ENCODE results near the gene SGTB.
"Not testable (repeated sequence)": the region's sequence is repeated elsewhere in the genome, so short reads cannot be mapped to it uniquely, and the experiment has no call there.

Gene SGTB

DNA sequence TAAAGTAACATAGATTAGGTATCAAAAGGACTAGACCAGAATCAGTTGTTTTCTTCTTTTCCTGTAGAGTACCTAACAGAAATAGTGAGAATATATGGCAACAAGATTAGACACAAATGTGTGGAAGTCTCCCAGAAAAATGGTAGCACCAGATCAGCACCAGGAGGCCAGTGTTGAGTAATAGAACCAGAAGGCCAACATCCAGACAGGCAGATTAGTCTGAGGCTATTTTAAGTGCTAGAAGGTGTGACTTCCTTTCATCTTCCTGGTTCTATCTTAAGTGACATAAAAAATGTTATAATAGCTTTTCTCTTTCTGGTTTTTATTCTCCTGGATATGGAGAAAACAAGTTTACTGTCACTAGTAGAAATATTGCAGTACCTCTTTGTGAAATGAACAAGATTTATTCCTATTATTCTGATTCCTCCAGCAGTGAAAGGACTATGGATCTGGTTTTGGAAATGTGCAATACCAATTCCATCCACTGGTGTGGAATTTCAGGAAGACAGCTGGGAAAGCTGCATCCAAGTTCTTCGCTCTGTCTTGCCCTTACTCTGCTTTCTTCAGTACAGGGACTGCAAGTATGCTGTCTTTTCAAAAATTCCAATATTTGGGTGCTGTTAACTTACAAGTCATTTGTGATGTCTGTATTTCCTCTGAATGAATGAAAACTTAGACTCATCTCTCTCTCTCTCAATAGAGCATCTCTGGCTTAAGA lies 57.9 kb downstream of the SGTB start:
- DNase-seq, result no peak

- DNase-seq, result no peak
Measured at GRCh38 chr5:65654713-65655112, 67.2 kb downstream of the SGTB start.

DNA sequence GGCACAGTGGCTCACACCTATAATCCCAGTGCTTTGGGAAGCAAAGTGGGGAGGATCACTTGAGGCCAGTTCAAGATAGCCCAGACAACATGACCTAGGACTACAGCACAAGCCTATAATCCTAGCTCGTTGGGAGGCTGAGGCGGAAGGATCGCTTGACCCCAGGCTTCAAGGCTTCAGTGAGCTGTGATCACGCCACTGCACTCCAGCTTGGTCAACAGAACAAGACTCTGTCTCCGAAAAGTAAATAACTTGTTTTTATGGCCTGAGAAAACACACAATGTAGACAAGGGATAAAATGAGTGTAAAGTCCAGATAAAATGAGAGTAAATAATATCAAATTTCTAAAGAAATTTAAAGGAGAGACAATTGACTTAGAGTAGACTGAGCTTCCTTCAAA lies 70.8 kb downstream of the SGTB start:
- no peak for DNase-seq

GRCh38 chr5:65647941-65648340 lies 74.0 kb downstream of the SGTB start:
- no peak for DNase-seq

DNA sequence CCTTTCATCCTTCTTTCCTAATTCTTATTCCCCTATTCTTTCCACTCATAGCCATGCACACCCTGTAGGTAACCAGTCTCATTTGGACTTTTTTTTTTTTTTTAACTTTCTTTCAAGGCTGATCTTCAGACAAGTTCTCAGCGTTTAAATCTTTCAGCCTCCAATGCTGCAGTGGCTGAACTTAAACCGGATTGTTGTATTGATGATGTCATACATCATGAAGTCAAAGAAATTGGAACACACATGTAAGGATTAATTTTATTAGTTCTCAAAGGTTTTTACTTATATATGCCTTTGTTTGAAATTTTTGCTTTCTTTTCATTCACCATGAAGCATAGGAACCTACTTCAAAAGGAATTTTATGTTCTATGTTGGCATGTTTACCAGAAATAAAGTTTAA lies 75.0 kb downstream of the SGTB start:
- DNase-seq, result no peak

- DNase-seq, result no peak
Measured at GRCh38 chr5:65640240-65640639, 81.7 kb downstream of the SGTB start.

GRCh38 chr5:65630981-65631380 lies 90.9 kb downstream of the SGTB start:
- no peak for DNase-seq

DNA sequence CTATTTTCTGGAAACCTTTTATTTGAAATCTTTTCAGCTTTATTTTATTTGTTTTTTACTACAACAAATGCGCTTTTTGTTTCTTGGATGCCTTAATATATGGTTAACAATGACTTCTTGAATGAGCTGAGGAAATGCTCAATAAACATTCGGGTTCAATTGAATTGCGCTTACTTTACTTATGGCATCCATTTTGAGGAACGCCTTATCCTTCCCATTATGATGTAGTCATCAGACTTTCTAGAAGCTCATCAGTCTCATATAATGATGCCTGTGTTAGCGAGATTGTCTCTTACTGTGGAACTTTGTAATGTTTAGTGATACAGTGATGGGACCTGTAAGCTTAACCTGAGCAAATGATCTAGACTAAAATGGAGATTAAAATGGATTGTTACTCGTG lies 96.2 kb downstream of the SGTB start:
- no peak for DNase-seq

DNA sequence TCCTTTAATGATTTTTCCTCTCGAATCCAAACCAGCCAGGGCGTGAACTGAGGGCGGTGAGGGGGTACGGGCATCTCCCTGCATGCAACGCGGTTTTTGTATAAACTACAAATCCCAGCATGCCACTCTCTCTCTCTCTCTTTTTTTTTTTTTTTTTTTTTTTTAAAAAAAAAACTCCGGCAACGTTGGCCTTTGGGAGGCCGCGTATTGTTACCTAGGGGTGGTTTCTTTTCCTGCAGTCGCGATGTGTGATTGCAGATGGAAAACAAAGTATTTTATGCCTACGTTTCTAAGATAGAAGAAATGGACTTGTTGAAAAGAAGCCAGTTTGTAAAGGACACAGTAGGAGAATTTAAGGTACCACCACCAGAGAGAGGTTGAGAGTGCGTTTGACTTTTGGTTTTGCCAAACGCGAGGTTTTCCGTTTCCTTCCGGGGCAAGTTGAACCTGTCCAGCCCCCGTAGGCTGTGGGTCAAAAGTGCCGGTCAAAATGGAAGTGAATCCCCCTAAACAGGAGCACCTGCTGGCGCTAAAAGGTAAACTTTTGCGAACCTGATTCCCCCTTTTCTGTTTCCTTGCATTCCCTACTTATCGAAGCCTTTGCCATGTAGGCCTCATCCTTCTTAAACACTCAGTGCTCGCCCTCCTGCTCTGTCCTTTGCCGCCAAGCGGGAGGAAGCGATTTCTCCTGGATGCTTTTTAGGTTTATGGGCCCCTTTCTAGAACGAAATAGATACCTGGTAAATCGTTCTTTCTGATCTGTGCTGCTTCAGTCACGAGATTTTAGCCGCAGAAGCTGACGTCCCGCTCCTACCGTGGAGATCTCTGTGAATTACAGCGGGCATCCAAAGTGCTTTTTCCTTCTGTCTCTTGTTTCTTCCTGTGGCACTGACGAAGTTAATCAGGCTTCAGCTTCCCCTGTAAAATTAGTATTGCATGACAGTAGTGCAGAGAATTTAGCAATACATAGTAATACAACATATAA lies 97.0 kb downstream of the SGTB start, which contains the start of the genes SHLD3 and TRAPPC13:
SHLD3 (plus strand) TSS at position 457 of the 985 bp plus-strand sequence. CDS start 4,561 bp downstream, outside the sequence.
TRAPPC13 (plus strand) TSS at position 457 of the 985 bp plus-strand sequence; CDS start at position 491, 34 bp downstream.
- peak; percentile 87 for DNase-seq

DNA sequence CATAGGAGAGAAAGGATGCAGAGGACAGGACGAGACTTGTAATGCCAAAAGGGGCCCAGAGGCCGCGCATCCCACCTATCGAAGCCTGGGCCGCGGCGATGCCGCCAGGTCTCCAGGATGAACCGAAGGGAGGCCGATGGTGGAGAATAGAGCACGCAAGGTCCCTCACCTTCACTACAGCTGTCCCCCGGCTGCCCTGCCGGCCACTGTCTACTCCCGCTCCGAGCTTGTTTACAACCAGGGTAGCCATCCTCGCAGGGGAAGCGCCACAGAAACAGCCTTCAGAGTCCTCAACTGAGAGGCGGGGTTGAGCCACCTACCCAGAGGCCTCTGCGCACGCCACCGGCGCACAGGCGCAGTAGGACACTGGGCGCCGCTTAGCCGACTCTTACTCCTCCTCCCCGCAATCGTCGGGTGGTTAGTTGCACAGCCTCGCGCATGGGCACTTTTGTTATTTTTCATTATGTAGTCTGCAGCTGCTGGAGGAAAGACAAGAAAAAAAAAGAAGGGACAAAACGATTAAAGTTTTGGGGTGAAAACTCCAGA lies 97.8 kb downstream of the SGTB start, which contains the start of gene TRIM23:
TRIM23 (minus strand) TSS at position 309 of the 546 bp plus-strand sequence; CDS start at position 250, 59 bp downstream.
- peak; percentile 92 for DNase-seq

DNA sequence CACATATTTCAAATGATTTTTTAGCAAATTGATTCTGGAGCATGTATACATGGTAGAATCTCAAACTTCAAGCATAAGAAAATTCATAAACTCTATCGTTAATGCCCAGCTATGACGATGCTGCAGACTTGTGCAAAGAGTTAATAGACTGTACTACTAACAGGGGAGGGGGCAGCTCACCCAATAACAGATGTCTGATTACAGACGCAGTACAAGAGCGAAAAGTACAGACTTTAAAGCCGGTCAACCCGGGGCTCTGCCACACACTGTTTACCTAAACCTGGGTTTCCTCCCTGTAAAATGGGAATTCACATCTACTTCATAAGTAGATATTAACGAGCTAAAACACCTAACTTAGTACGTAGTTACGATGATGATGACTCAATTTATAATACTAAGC lies 98.4 kb downstream of the SGTB start:
- DNase-seq, result no peak

DNA sequence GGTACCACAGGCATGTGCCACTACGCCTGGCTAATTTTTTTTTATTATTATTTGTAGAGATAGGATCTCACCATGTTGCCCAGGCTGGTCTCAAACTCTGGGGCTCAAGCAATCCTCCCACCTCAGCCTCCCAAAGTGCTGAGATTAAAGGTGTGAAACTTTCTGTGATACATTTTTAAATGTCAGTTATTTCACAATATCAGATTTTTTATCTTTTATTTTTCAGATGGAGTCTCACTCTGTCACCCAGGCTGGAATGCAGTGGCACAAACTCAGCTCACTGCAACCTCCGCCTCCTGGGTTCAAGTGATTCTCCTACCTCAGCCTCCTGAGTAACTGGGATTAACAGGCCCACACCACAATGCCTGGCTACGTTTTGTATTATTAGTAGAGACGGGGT lies 99.9 kb downstream of the SGTB start:
- DNase-seq, result not testable (repeated sequence)

DNA sequence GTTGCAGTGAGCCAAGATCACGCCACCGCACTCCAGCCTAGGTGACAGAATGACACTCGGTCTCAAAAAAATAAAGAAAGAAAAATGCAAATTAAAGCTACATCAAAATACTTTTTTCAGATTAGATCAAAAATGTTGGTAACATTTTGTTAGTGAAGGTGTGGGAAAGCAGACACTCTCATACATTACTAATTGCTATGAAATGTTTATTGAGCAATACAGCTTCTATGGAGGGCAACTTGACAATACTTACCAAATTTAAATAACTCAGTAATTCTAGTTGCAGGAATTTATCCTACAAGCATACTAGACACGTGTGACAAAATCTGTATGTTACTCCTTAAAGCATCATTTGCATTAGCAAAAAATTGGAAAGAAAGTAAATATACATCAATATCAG lies 101.9 kb downstream of the SGTB start:
- no peak for DNase-seq

All from CD4-positive, alpha-beta T cell treated with Interferon gamma for 1 hour (primary cell).